B cell (primary cell): Measurements from ENCODE around the gene OTUB2. TPM values are rescaled to one million over a fixed set of nuclear protein-coding genes. Genes with fewer than 3 reads are reported as not detected.

Experiments
- ATAC-seq: fragments of 200-7000 bp; cut with Tn5 transposase; one replicate; pipeline ENCODE4 v1.10.0; 2021; ENCODE audit warnings: low read depth, mild to moderate bottlenecking, moderate number of reproducible peaks, moderate library complexity
- CTCF ChIA-PET: fragments of 350-600 bp; sonication (Branson Sonifier 250); formaldehyde crosslinking; loops from one replicate; lab custom pipeline; 2021; ENCODE audit warnings: antibody characterized with exemption, inconsistent platforms; lab: Charles Lee
- POLR2A ChIA-PET: fragments of 350-600 bp; sonication (Branson Sonifier 250); formaldehyde crosslinking; loops from one replicate; lab custom pipeline; 2021; ENCODE audit warnings: antibody characterized with exemption; lab: Charles Lee
- DNase-seq: peaks from one replicate; pipeline ENCODE4 v3.0.0; 2013
- H2AFZ ChIP-seq: 2 replicates; pipeline ENCODE4 v1.6.1; 2012; ENCODE audit warnings: mild to moderate bottlenecking, low read depth, low read length; ENCODE audit not compliant: insufficient read depth, poor library complexity, severe bottlenecking
- H3K27ac ChIP-seq, 2 donors: 1 replicate in 1 of 2; 2 replicates in 1 of 2; pipeline ENCODE4 v1.5.1; 2012 to 2013; ENCODE audit warnings: low read length in 2 of 2, mild to moderate bottlenecking in 2 of 2, moderate library complexity in 1 of 2
- H3K27me3 ChIP-seq, 4 experiments: fragments of 200-600 bp in 1 of 4; sonication (generic) in 1 of 4; replicated peaks in 1 of 4; 1 replicate in 2 of 4; 2 replicates in 2 of 4; pipeline versions ENCODE4 v1.6.1 to v1.7.0; 2013 to 2016; ENCODE audit warnings: low read length in 3 of 4, mild to moderate bottlenecking in 2 of 4, mixed read lengths in 1 of 4, moderate library complexity in 1 of 4; ENCODE audit not compliant: insufficient read depth in 4 of 4, control insufficient read depth in 3 of 4; ENCODE audit errors: control extremely low read depth in 1 of 4
- H3K36me3 ChIP-seq, 2 experiments: replicated peaks in 1 of 2; 1 replicate in 1 of 2; 2 replicates in 1 of 2; pipeline versions ENCODE4 v1.6.1 to v1.7.1; 2013; ENCODE audit warnings: low read length in 1 of 2; ENCODE audit not compliant: insufficient read depth in 2 of 2, control insufficient read depth in 1 of 2; ENCODE audit errors: control extremely low read depth in 1 of 2, extremely low read depth in 1 of 2
- H3K4me1 ChIP-seq, 2 donors: fragments of 200-600 bp in 1 of 2; sonication (generic) in 1 of 2; 1 replicate in 1 of 2; 2 replicates in 1 of 2; pipeline versions ENCODE4 v1.5.1 to v1.6.1; 2013 to 2017; ENCODE audit warnings: low read length in 2 of 2; ENCODE audit not compliant: control insufficient read depth in 2 of 2, insufficient read depth in 2 of 2
- H3K4me2 ChIP-seq: replicated peaks from 2 replicates; pipeline ENCODE3; 2012; ENCODE audit warnings: mild to moderate bottlenecking, low read depth, low read length; ENCODE audit not compliant: poor library complexity, severe bottlenecking
- H3K4me3 ChIP-seq, 5 experiments: fragments of 200-600 bp in 1 of 5; sonication (generic) in 1 of 5; 1 replicate in 3 of 5; 2 replicates in 2 of 5; pipeline versions ENCODE4 v1.5.1 to v1.7.0; 2011 to 2016; ENCODE audit warnings: low read length in 4 of 5, mild to moderate bottlenecking in 4 of 5, low read depth in 2 of 5, control low read depth in 1 of 5, moderate library complexity in 1 of 5; ENCODE audit not compliant: insufficient read depth in 1 of 5; ENCODE audit errors: control extremely low read depth in 1 of 5, extremely low read depth in 1 of 5
- H3K79me2 ChIP-seq: fragments of 200-600 bp; sonication (generic); one replicate; pipeline ENCODE4 v1.6.0; 2016; ENCODE audit warnings: low read length; ENCODE audit not compliant: control insufficient read depth, insufficient read depth
- H3K9ac ChIP-seq: fragments of 200-600 bp; sonication (generic); 2 replicates; pipeline ENCODE4 v1.6.1; 2017; ENCODE audit warnings: mild to moderate bottlenecking, low read length, moderate library complexity
- H3K9me3 ChIP-seq, 3 donors: one replicate each; pipeline versions ENCODE4 v1.6.1 to v1.7.1; 2013; ENCODE audit warnings: low read length in 2 of 3; ENCODE audit not compliant: control insufficient read depth in 2 of 3, insufficient read depth in 1 of 3; ENCODE audit errors: control extremely low read depth in 1 of 3
- H4K20me1 ChIP-seq: 2 replicates; pipeline ENCODE4 v1.6.0; 2012; ENCODE audit warnings: mild to moderate bottlenecking, low read length; ENCODE audit not compliant: insufficient read depth, control insufficient read depth, poor library complexity, severe bottlenecking
- H3K27ac Mint-ChIP-seq: one replicate; pipeline ENCODE4 v1.8.0; 2021; ENCODE audit warnings: mixed read lengths
- H3K27me3 Mint-ChIP-seq: one replicate; pipeline ENCODE4 v1.8.0; 2021; ENCODE audit warnings: mixed read lengths
- H3K4me1 Mint-ChIP-seq: one replicate; pipeline ENCODE4 v1.8.0; 2021; ENCODE audit warnings: mixed read lengths
- H3K4me3 Mint-ChIP-seq: one replicate; pipeline ENCODE4 v1.8.0; 2021; ENCODE audit warnings: mixed read lengths
- H3K9me3 Mint-ChIP-seq: one replicate; pipeline ENCODE4 v1.8.0; 2022; ENCODE audit warnings: mixed read lengths; ENCODE audit not compliant: insufficient read depth
- EZH2 ChIP-seq: IDR thresholded peaks from 2 replicates; pipeline ENCODE4 v1.6.1; 2012; ENCODE audit warnings: borderline replicate concordance, low read depth, mild to moderate bottlenecking, moderate library complexity, low read length; ENCODE audit not compliant: insufficient read depth, poor library complexity, severe bottlenecking
- WGBS: methylation state at CpG from one replicate; pipeline ENCODE4 v1.1.5; 2013; ENCODE audit warnings: missing lambda C conversion rate; ENCODE audit not compliant: insufficient coverage; 5-methylcytosine and 5-hydroxymethylcytosine counted together
- intact Hi-C: fragments of 100-400 bp; cut with micrococcal nuclease; formaldehyde crosslinking; loops from one replicate; pipeline ENCODE4 v1.10.0; 2022
- polyA plus RNA-seq: library from polyadenylated mRNA; depleted of rRNA; stranded (reverse); fragments of >200 nt; gene quantifications from 2 replicates; pipeline ENCODE4 v1.2.3, GENCODE V29; 2012
- total RNA-seq, 2 donors: library from RNA; stranded (reverse); fragments of 120-200 nt in 1 of 2; gene quantifications; 1 replicate in 1 of 2; 2 replicates in 1 of 2; pipeline versions ENCODE4 v1.2.3 to v1.2.4, GENCODE V29; 2013 to 2022
- TF ChIP-seq, protein P1 (sequence below): fragments of 200-600 bp; IDR thresholded peaks from one replicate; pipeline ENCODE4 v1.8.0; 2022; ENCODE audit warnings: antibody characterized with exemption, mild to moderate bottlenecking

Gene OTUB2
- total and polyA plus RNA-seq, 2 donors (not counting 1 experiment from before 2014, with no cell fraction given): 0.04 to 0.17 TPM

DNA sequence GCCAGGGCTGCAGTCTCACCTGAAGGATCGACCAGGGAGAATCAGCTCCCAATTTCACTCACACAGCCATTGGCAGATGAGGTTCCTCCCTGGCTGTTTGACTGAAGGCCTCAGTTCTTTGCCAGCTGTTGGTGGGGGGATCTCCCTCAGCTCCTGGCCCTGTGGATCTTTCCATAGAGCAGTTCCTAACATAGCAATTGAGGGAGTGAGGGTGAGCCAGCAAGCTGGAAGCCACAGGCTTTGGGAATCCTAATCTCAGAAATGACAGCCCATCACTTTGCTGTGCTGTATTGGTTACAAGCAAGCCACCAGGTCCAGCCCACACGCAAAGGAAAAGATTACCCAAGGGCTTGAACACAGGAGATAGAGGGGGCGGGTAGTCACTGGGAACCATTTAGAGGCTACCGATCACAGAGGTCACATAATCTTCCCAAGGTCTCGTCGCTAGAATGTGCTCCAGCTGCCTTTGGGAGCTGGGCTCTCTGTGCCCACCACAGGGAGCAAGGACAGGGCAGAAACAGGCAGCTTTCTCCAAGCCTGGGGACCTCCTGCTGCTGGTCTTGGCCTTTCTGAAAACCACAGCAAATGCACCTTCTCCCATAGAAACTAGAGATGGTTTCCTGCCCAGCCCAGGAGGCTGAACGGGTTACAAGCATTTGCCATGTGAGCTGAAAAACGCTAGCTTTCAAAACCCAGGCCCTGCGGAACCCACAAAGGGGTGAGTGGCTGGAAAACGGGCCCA, 4.6 kb upstream of the OTUB2 start:
- H3K27ac ChIP-seq: no peak overlapping the region
- H3K27me3 Mint-ChIP-seq: peaks cover 41% of the 10 kb centered on the region
- H3K4me1 Mint-ChIP-seq: peaks cover 6% of the 10 kb centered on the region
- H3K4me3 Mint-ChIP-seq: no peak overlapping the region
- 74% methylated on average over 9 of the region's 10 CpGs for WGBS
- H3K9ac ChIP-seq: no peak overlapping the region
- no peak overlapping the region for H2AFZ ChIP-seq
- TF ChIP-seq EZH2: no peak
- TF ChIP-seq, protein P1, sequence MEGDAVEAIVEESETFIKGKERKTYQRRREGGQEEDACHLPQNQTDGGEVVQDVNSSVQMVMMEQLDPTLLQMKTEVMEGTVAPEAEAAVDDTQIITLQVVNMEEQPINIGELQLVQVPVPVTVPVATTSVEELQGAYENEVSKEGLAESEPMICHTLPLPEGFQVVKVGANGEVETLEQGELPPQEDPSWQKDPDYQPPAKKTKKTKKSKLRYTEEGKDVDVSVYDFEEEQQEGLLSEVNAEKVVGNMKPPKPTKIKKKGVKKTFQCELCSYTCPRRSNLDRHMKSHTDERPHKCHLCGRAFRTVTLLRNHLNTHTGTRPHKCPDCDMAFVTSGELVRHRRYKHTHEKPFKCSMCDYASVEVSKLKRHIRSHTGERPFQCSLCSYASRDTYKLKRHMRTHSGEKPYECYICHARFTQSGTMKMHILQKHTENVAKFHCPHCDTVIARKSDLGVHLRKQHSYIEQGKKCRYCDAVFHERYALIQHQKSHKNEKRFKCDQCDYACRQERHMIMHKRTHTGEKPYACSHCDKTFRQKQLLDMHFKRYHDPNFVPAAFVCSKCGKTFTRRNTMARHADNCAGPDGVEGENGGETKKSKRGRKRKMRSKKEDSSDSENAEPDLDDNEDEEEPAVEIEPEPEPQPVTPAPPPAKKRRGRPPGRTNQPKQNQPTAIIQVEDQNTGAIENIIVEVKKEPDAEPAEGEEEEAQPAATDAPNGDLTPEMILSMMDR: no peak
- no peaks in the 10 kb centered on the region for H3K9me3 ChIP-seq
- no peaks in the 10 kb centered on the region for H3K79me2 ChIP-seq
- no peak overlapping the region for H3K27ac Mint-ChIP-seq
- ChIA-PET CTCF (interaction anchor here (5.6 kb wide), 1 partner anchor 14 kb away, joined by 34 read pairs; no protein-coding TSS in a partner anchor), POLR2A (no interaction called here)
- no peaks in the 10 kb centered on the region for H3K9me3 Mint-ChIP-seq
- H3K27me3 ChIP-seq: peaks cover 0 to 19% (median 7%) of the 10 kb centered on the region in 4 experiments
- H4K20me1 ChIP-seq: no peaks in the 10 kb centered on the region
- intact Hi-C loops: no loop called here
- DNase-seq: no peak
- peaks cover 5% of the 10 kb centered on the region in 2 donors for H3K4me1 ChIP-seq
- no peak for ATAC-seq
- no peak overlapping the region for H3K4me2 ChIP-seq
- no peaks in the 10 kb centered on the region for H3K36me3 ChIP-seq
- H3K4me3 ChIP-seq: no peak overlapping the region
